NCI-H128 (cell line): ENCODE data around the gene ATG4C.
"Not testable (repeated sequence)": the region's sequence is repeated elsewhere in the genome, so short reads cannot be mapped to it uniquely, and the experiment has no call there.

Experiments
- DNase-seq: peaks from one replicate; lab custom pipeline; 2025; ENCODE audit not compliant: unreplicated experiment; lab: John Stamatoyannopoulos, UW

The ATG4C gene

GRCh38 chr1:62783736-62784508, at the start of gene ATG4C:
TSS of gene ATG4C (plus strand) at chr1:62784132. CDS start at chr1:62803787, 19,655 bp downstream.
- peak; percentile 96 for DNase-seq

GRCh38 chr1:62735491-62736171, 48.3 kb upstream of the ATG4C start:
- DNase-seq: no peak

- not testable (repeated sequence) for DNase-seq
These were observed 43.2 kb upstream of the ATG4C start for GRCh38 chr1:62740701-62741100.

- DNase-seq: no peak
These were observed 39.0 kb upstream of the ATG4C start for GRCh38 chr1:62744611-62745577.

GRCh38 chr1:62746086-62746808, 37.7 kb upstream of the ATG4C start:
- DNase-seq: peak; percentile 39

- DNase-seq: no peak
These were observed 37.2 kb upstream of the ATG4C start for GRCh38 chr1:62746809-62747138.

- DNase-seq: no peak
These were observed 30.6 kb upstream of the ATG4C start for GRCh38 chr1:62753031-62753965.

- DNase-seq: not testable (repeated sequence)
These were observed 29.0 kb upstream of the ATG4C start for GRCh38 chr1:62754938-62755337.

- not testable (repeated sequence) for DNase-seq
These were observed 27.6 kb upstream of the ATG4C start for GRCh38 chr1:62756255-62756884.

GRCh38 chr1:62759232-62759875, 24.6 kb upstream of the ATG4C start:
- DNase-seq: not testable (repeated sequence)

GRCh38 chr1:62760021-62760782, 23.7 kb upstream of the ATG4C start:
- DNase-seq: not testable (repeated sequence)

GRCh38 chr1:62761223-62761870, 22.6 kb upstream of the ATG4C start:
- DNase-seq: not testable (repeated sequence)

- DNase-seq: not testable (repeated sequence)
These were observed 21.9 kb upstream of the ATG4C start for GRCh38 chr1:62762027-62762426.

GRCh38 chr1:62765981-62766380, 18.0 kb upstream of the ATG4C start:
- DNase-seq: no peak

GRCh38 chr1:62768551-62768950, 15.4 kb upstream of the ATG4C start:
- not testable (repeated sequence) for DNase-seq

- no peak for DNase-seq
These were observed 11.2 kb upstream of the ATG4C start for GRCh38 chr1:62772607-62773295.

- no peak for DNase-seq
These were observed 9.9 kb upstream of the ATG4C start for GRCh38 chr1:62774006-62774405.
